ENCODE results near the gene DNM3.

DNM3 gene

GRCh38 chr1:172139196-172139595 is 297.9 kb downstream of the DNM3 start:
- H3K18ac ChIP-seq (ENCODE audit: low read depth in 1 of 2, low read length in 2 of 2), result no peak overlapping the region
- no peak overlapping the region for H2BK5ac ChIP-seq (ENCODE audit: low read depth, low read length, poor library complexity, severe bottlenecking)
- H3K27ac ChIP-seq (ENCODE audit: low read length, poor library complexity, severe bottlenecking), result no peak overlapping the region
- peaks cover 3 to 44% of the 10 kb centered on the region in 2 experiments for H3K36me3 ChIP-seq (ENCODE audit: control insufficient read depth in 1 of 2, insufficient read depth in 2 of 2, low read depth in 1 of 2, low read length in 2 of 2)
- H3K9ac ChIP-seq (ENCODE audit: low read length), result peak overlapping the region; percentile 99
- H3K79me1 ChIP-seq (replicated peaks; ENCODE audit: low read length, poor library complexity, severe bottlenecking), result no peaks in the 10 kb centered on the region
- WGBS, result no CpG with 5 or more reads among the region's 1 CpG
- H3K27me3 ChIP-seq (ENCODE audit: control insufficient read depth in 1 of 2, insufficient read depth in 1 of 2, low read length in 2 of 2), result no peaks in the 10 kb centered on the region
- DNase-seq, result no peak
- H2BK12ac ChIP-seq (ENCODE audit: low read length in 2 of 2), result no peak overlapping the region
- no peak overlapping the region for H2BK120ac ChIP-seq (ENCODE audit: low read depth, low read length)
- H4K8ac ChIP-seq (ENCODE audit: low read length), result no peak overlapping the region
- H3K4me1 ChIP-seq (ENCODE audit: control insufficient read depth, insufficient read depth, low read depth, low read length), result peaks cover 3% of the 10 kb centered on the region
- H2AFZ ChIP-seq (ENCODE audit: low read depth, low read length), result no peak overlapping the region
- no peak overlapping the region for H2AK5ac ChIP-seq (ENCODE audit: low read length, severe bottlenecking)
- H3K14ac ChIP-seq (ENCODE audit: low read length in 2 of 2), result no peak overlapping the region
- no peaks in the 10 kb centered on the region for H3K9me3 ChIP-seq (ENCODE audit: control insufficient read depth, low read length)
- no peak overlapping the region for H4K91ac ChIP-seq (ENCODE audit: low read length)
- H3K23ac ChIP-seq (ENCODE audit: low read length in 2 of 2), result no peak overlapping the region
- H3K4me3 ChIP-seq (ENCODE audit: insufficient read depth in 1 of 2, low read depth in 1 of 2, low read length in 2 of 2), result peak overlapping the region in 1 of 2 experiments; percentile 93
- no peak overlapping the region for H3K4me2 ChIP-seq (ENCODE audit: low read length, poor library complexity, severe bottlenecking)
- H2BK15ac ChIP-seq (ENCODE audit: low read depth, poor library complexity, severe bottlenecking), result no peak overlapping the region
- no peak overlapping the region for H3K4ac ChIP-seq (ENCODE audit: low read depth in 1 of 2, low read length in 2 of 2)

- no CpG with 5 or more reads among the region's 3 CpGs for WGBS
- Histone ChIP-seq H3K27me3 (ENCODE audit: control insufficient read depth in 1 of 2, insufficient read depth in 1 of 2, low read length in 2 of 2) (no peaks in the 10 kb centered on the region), H3K27ac (ENCODE audit: low read length, poor library complexity, severe bottlenecking) (no peak overlapping the region), H3K23ac (ENCODE audit: low read length in 2 of 2) (no peak overlapping the region), H2BK5ac (ENCODE audit: low read depth, low read length, poor library complexity, severe bottlenecking) (no peak overlapping the region), H3K4me1 (ENCODE audit: control insufficient read depth, insufficient read depth, low read depth, low read length) (peaks cover 3% of the 10 kb centered on the region), H3K79me1 (replicated peaks; ENCODE audit: low read length, poor library complexity, severe bottlenecking) (no peaks in the 10 kb centered on the region), H2AK5ac (ENCODE audit: low read length, severe bottlenecking) (no peak overlapping the region), H3K4ac (ENCODE audit: low read depth in 1 of 2, low read length in 2 of 2) (no peak overlapping the region), H3K14ac (ENCODE audit: low read length in 2 of 2) (no peak overlapping the region), H2BK15ac (ENCODE audit: low read depth, poor library complexity, severe bottlenecking) (no peak overlapping the region), H3K4me3 (ENCODE audit: insufficient read depth in 1 of 2, low read depth in 1 of 2, low read length in 2 of 2) (peak overlapping the region in 1 of 2 experiments; percentile 93), H2BK120ac (ENCODE audit: low read depth, low read length) (no peak overlapping the region), H3K18ac (ENCODE audit: low read depth in 1 of 2, low read length in 2 of 2) (no peak overlapping the region), H3K9ac (ENCODE audit: low read length) (peak overlapping the region; percentile 99), H2AFZ (ENCODE audit: low read depth, low read length) (no peak overlapping the region), H4K91ac (ENCODE audit: low read length) (no peak overlapping the region), H2BK12ac (ENCODE audit: low read length in 2 of 2) (no peak overlapping the region), H4K8ac (ENCODE audit: low read length) (no peak overlapping the region), H3K9me3 (ENCODE audit: control insufficient read depth, low read length) (no peaks in the 10 kb centered on the region), H3K4me2 (ENCODE audit: low read length, poor library complexity, severe bottlenecking) (no peak overlapping the region), H3K36me3 (ENCODE audit: control insufficient read depth in 1 of 2, insufficient read depth in 2 of 2, low read depth in 1 of 2, low read length in 2 of 2) (peaks cover 3 to 44% of the 10 kb centered on the region in 2 experiments)
- no peak for DNase-seq
Measured at GRCh38 chr1:172140072-172140471, 298.8 kb downstream of the DNM3 start.

GRCh38 chr1:172140591-172140990 is 299.3 kb downstream of the DNM3 start:
- Histone ChIP-seq H3K4me2 (ENCODE audit: low read length, poor library complexity, severe bottlenecking) (no peak overlapping the region), H3K9ac (ENCODE audit: low read length) (peak overlapping the region; percentile 99), H3K4ac (ENCODE audit: low read depth in 1 of 2, low read length in 2 of 2) (no peak overlapping the region), H2AK5ac (ENCODE audit: low read length, severe bottlenecking) (no peak overlapping the region), H4K8ac (ENCODE audit: low read length) (no peak overlapping the region), H2AFZ (ENCODE audit: low read depth, low read length) (no peak overlapping the region), H2BK120ac (ENCODE audit: low read depth, low read length) (no peak overlapping the region), H3K79me1 (replicated peaks; ENCODE audit: low read length, poor library complexity, severe bottlenecking) (no peaks in the 10 kb centered on the region), H3K23ac (ENCODE audit: low read length in 2 of 2) (no peak overlapping the region), H3K36me3 (ENCODE audit: control insufficient read depth in 1 of 2, insufficient read depth in 2 of 2, low read depth in 1 of 2, low read length in 2 of 2) (peaks cover 3 to 44% of the 10 kb centered on the region in 2 experiments), H4K91ac (ENCODE audit: low read length) (no peak overlapping the region), H3K27me3 (ENCODE audit: control insufficient read depth in 1 of 2, insufficient read depth in 1 of 2, low read length in 2 of 2) (no peaks in the 10 kb centered on the region), H3K4me3 (ENCODE audit: insufficient read depth in 1 of 2, low read depth in 1 of 2, low read length in 2 of 2) (peak overlapping the region in 1 of 2 experiments; percentile 93), H2BK5ac (ENCODE audit: low read depth, low read length, poor library complexity, severe bottlenecking) (no peak overlapping the region), H3K27ac (ENCODE audit: low read length, poor library complexity, severe bottlenecking) (no peak overlapping the region), H3K9me3 (ENCODE audit: control insufficient read depth, low read length) (no peaks in the 10 kb centered on the region), H3K4me1 (ENCODE audit: control insufficient read depth, insufficient read depth, low read depth, low read length) (peaks cover 3% of the 10 kb centered on the region), H2BK12ac (ENCODE audit: low read length in 2 of 2) (no peak overlapping the region), H2BK15ac (ENCODE audit: low read depth, poor library complexity, severe bottlenecking) (no peak overlapping the region), H3K14ac (ENCODE audit: low read length in 2 of 2) (no peak overlapping the region), H3K18ac (ENCODE audit: low read depth in 1 of 2, low read length in 2 of 2) (no peak overlapping the region)
- DNase-seq, result no peak

DNA sequence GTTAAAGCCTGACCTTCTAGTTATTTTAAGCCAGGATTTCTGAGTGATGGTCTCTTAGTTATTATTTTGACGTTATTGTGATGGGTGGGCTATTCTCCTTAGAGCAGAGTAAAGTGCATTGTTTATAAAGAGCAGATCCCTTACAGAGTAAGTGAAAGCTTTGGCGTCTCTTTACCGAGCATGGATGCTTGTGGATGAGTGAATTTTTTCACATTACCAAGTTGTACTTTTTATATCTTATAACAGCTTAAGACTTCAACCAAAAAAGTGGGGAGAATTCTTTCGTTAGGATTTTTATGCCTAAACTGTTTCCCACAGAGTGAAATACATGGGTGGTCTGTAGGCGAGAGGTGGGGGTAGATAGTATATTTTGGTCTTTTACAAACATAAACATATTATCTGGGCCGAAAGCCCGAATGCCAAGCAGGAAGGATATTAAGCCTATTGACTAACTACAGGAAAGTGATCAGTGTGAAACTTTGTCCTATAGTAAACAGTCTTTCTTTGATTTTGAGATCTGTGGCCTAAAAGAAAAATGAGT is 300.1 kb downstream of the DNM3 start:
- no peak overlapping the region for H4K8ac ChIP-seq (ENCODE audit: low read length)
- no peak overlapping the region for H3K14ac ChIP-seq (ENCODE audit: low read length in 2 of 2)
- H2BK12ac ChIP-seq (ENCODE audit: low read length in 2 of 2), result no peak overlapping the region
- no peak overlapping the region for H2AFZ ChIP-seq (ENCODE audit: low read depth, low read length)
- H3K9me3 ChIP-seq (ENCODE audit: control insufficient read depth, low read length), result no peaks in the 10 kb centered on the region
- peak overlapping the region in 1 of 2 experiments; percentile 93 for H3K4me3 ChIP-seq (ENCODE audit: insufficient read depth in 1 of 2, low read depth in 1 of 2, low read length in 2 of 2)
- peaks cover 3% of the 10 kb centered on the region for H3K4me1 ChIP-seq (ENCODE audit: control insufficient read depth, insufficient read depth, low read depth, low read length)
- H3K4me2 ChIP-seq (ENCODE audit: low read length, poor library complexity, severe bottlenecking), result peak overlapping the region; percentile 43
- no peak overlapping the region for H2AK5ac ChIP-seq (ENCODE audit: low read length, severe bottlenecking)
- peak; percentile 41 for DNase-seq
- H3K79me1 ChIP-seq (replicated peaks; ENCODE audit: low read length, poor library complexity, severe bottlenecking), result no peaks in the 10 kb centered on the region
- H3K4ac ChIP-seq (ENCODE audit: low read depth in 1 of 2, low read length in 2 of 2), result no peak overlapping the region
- H3K18ac ChIP-seq (ENCODE audit: low read depth in 1 of 2, low read length in 2 of 2), result no peak overlapping the region
- peaks cover 3 to 44% of the 10 kb centered on the region in 2 experiments for H3K36me3 ChIP-seq (ENCODE audit: control insufficient read depth in 1 of 2, insufficient read depth in 2 of 2, low read depth in 1 of 2, low read length in 2 of 2)
- no peak overlapping the region for H3K23ac ChIP-seq (ENCODE audit: low read length in 2 of 2)
- H2BK120ac ChIP-seq (ENCODE audit: low read depth, low read length), result no peak overlapping the region
- H4K91ac ChIP-seq (ENCODE audit: low read length), result no peak overlapping the region
- 0% methylated on average over 3 of the region's 7 CpGs for WGBS
- no peak overlapping the region for H2BK15ac ChIP-seq (ENCODE audit: low read depth, poor library complexity, severe bottlenecking)
- H3K9ac ChIP-seq (ENCODE audit: low read length), result peak overlapping the region; percentile 99
- no peak overlapping the region for H2BK5ac ChIP-seq (ENCODE audit: low read depth, low read length, poor library complexity, severe bottlenecking)
- H3K27ac ChIP-seq (ENCODE audit: low read length, poor library complexity, severe bottlenecking), result peak overlapping the region; percentile 70
- no peaks in the 10 kb centered on the region for H3K27me3 ChIP-seq (ENCODE audit: control insufficient read depth in 1 of 2, insufficient read depth in 1 of 2, low read length in 2 of 2)
